Stimulated activated CD4-positive, alpha-beta T cell treated with anti-CD3 and anti-CD28 coated beads, Interleukin-12 subunit alpha, Interleukin-12 subunit beta, amount 100 ng/mL, for 24 hours (primary cell): ENCODE measurements around the gene TBPL1.
"Not testable (repeated sequence)": the region's sequence is repeated elsewhere in the genome, so short reads cannot be mapped to it uniquely, and the experiment has no call there.

Experiments used
- DNase-seq, 2 experiments: peaks; one replicate each; pipeline ENCODE4 v3.0.0-alpha.2; 2020; ENCODE audit warnings: low read depth in 2 of 2

Gene TBPL1

DNA sequence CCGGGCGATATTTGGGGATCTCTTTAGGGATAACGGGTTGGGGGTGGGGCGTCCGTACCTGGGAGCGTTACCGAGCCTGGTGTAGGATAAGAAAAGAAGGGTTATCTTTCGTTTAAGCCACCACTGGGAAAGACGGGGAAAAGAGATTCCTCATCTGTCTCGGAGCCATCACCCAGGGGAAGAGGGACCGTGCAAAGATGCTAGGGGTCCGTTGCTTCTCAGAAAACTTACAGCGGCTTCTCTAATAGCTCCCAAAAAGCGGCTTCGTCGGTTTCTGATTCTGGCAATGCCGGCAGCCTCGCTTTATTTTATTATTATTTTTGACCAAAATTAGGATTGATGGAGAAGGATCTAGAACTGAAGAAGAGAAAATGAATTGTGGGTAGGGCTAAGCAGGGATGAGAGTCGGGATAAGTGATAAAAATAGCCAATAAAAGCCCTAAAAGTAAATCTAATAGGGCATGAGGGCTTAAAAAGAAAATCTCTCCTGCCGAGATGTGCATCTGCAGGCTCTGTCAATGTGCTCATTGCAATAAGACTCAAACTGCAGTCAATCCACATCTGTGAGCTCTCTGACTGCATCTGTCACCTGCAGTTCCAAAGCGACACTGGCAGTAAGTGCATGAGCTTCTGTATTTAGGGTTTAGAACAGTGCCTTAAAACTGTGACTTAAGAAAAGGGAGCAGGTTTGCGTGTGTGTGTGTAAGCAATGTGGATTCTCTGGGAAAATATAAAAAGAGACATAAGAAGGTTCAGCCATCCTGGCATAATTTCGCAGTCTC, 801 bp downstream of the TBPL1 start:
- no peak for DNase-seq

DNA sequence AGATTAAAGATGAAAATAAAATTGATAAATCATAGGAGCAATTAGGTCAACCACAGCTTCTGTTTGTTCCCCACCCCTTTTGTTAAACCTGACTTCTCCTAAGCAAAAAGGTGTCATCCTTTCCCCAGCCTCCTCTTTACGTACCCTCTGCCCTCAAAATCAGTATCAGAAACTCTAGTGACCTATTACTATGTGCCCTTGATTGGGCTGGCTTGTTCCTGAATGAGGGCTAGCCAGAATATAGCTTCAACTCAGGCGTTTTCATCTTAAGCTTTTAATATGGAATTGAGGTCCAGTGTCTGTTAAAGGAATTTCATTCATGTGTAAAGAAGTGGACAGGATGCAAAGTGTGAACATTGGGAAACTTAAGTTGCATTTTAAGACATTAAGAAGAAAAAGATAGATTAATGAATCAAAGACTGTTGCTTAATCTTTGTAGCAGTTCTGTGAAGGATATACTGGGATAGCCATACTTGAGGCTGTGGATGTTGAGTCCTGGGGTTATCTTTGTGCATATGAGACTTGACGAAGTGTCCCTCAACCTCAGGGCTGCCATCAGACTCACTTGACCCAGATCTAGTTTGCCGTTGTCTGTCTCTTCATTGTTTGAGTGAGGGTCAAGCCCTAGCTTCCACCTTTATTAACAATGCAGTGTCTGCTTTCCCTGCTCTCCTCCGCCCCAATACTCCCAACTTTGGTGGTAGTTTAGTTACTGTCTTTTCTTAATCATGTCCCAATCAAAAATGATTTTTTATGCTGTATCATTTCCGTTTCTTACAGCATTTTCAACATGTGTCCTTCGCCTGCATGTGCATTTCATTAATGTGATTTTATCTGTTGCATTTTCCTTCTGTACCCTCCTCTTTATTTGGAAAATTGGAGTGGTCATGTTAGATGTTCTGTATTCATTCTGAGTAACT, 1.9 kb downstream of the TBPL1 start:
- DNase-seq, result no peak

DNA sequence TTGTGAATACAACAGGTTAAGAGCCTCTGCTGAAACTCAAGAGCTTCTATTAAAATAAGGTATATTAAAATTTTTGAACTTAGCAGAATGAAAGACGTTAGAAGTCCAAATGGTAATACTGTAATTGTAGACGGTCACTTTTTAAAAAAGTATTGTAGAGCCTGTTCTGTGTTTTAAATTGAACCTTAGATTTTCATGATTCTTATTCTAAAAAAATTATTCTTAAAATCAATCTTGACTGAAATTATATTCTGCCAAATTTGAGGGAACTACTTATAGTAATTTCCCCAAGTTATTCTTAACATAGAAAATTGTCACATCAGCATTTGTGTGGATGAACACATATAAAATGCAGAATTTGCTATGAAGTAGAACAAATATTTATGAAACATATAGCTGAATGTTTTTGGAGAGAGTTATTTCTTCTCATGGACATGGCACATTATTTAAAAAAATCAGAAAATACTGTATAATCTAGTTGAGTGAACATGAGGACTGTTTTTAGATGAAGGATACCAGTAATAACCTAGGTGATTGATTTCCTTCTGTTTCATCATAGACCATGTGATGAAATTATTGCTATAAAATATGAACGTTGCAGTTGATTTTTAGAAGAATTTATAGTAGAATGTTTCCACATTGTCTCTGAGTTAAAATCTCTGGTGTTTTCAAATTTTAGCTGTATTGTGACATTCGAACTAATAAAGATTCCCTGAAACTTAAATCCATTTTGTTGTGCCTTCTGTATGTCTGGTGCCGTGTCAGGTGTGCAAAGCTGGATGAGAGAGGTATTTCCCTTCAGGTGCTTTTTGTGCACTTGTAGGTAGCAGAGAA, 2.8 kb downstream of the TBPL1 start:
- DNase-seq, result no peak

DNA sequence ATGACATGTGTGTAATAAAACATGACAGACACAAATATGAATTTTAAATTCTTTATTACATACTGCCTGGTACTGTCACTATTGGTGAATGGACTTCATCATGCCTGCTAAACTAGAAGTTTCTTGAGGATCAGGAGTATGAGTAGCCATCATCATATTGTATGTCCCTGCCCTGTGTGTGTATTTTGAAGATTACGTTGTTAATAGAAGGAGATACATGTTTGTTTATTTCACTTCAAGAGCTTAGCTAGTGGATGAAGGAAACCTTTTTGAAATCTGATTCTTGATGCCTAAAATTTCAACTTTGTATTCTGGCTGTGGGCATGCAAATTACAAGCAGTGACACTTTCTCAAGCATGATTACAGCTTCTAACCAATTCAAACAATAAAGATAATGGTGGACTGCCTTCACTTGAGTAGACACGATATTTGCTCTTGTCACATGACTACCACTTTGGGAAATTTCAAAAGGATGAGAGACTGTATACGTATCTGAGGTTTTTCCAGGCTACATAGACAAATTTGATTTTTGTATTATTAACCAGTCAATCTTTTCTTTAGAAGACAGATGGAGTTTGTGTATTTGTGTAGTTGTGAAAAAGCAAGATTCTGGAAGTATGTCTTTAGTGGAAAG, 3.5 kb downstream of the TBPL1 start:
- no peak for DNase-seq

DNA sequence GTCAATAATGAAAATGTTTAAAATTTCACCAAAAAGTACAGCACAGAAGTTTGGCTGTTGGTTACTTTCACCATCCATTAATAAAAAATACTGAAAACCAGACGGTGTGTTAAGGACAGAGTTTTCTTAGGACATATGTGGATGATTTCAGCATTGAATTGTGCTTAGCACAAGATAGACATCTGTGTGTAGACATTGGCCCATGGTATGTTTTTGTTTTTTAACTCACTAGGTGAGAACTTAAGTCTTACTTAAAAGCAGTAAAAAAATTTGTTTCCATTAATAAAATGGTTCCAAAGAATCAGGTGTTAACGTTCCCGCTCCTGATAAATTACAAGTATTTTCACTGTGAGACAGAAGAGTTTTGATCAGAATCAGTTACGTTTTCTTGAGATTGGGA, 4.2 kb downstream of the TBPL1 start:
- DNase-seq, result no peak

DNA sequence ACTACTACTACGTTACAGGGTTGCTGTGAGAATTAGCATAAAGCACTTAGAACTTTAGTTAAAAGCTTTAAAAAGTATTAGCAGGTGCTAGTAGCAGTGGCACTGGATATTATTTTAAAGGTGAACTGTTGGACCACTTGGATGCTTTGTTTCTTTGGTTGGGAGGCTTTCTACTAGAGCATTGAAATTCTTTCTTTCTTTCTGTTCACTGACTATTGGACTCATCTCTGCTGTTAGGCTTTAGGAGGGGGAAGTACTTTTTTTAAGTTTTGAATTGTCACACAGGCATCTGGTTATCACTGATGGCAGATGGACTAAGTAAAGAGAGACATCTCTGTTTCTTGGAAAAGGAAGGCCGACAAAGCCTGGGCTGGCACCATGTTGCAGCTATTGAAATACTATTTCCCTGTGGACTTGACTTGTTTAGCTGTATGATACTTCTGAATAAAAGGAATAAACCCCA, 4.8 kb downstream of the TBPL1 start:
- DNase-seq, result no peak

DNA sequence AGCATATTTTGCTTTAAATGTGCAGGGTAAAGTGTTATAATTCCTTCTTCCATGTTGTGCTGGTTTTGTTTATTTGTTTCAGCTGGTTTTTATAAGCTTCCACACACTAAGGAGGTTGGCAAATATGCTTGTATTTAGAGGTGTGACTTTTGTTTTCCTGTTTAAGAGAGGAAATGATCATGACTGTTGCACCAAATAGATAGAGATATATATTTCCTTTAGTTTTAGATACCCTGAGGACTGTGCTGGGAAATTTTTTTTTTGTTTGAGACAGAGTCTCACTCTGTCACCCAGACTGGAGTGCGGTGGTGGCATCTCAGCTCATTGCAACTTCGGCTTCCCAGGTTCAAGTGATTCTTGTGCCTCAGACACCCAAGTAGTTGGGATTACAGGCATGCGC, 5.8 kb downstream of the TBPL1 start:
- no peak for DNase-seq

DNA sequence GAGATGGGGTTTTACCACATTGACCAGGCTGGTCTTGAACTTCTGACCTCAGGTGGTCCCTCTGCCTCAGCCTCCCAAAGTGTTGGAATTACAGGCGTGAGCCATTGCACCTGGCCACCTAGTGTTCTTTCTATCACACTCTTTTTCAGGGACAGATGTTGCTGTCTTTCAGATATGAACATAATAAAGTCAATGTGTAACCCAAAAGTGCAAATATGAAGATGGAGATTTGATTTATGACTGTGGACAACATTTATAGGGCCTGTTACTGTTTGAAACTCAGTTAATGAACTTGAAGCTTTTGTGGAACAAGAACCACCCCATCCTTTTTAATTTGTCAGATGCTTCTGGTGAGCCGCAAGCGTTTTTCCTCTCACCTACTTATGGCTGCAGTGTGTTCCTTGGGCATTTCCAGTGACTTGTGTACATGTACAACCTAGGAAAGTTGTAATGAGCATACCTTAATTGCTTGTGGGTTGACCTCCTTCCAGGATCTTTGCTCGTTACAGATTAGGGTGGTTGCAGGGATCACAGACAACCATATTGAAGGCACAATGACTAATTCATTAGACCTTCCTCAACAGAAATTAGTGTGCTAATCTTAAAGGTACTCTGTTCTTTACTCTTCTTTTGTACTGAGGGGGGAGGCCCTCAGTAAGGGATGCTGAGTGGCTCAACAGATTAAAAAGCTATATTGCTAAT, 6.8 kb downstream of the TBPL1 start:
- DNase-seq, result no peak

DNA sequence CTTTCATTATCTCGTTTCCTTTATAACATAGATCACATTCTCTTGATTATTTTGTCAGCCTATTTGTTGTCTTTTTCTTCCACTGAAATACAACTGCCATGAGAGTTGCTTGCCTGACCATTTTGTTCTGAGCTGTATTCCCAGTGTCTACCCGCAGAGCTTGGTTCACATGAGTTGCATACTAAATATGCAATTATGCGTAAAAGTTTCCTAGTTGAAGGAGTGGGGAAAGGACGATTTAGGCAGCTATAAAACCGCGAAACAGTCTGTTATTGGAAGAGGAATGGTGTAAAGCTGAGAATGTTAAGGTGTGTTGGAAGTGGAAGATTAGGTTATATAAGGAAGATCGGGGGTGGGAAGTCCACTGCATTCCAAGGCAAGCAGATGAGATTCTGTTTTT, 8.8 kb downstream of the TBPL1 start:
- DNase-seq, result no peak

DNA sequence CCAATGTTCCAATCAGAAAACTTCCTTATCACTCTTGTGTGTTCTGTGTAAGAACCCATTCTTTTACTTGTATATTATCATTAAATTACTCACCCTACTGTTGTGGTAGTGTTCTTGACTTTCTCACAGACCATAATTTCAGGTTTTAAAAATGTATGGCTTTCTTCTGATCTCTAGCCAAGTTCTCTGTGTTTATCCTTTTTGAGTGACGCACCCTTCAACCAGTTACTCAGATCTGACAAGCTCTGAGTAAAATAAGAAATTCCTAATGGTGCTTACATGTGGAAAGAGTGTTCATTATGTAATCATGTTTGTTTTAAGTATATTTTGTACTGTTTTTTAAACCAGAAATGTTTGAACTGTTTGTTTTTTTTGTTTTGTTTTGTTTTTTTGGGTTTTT, 11.0 kb downstream of the TBPL1 start:
- no peak for DNase-seq

DNA sequence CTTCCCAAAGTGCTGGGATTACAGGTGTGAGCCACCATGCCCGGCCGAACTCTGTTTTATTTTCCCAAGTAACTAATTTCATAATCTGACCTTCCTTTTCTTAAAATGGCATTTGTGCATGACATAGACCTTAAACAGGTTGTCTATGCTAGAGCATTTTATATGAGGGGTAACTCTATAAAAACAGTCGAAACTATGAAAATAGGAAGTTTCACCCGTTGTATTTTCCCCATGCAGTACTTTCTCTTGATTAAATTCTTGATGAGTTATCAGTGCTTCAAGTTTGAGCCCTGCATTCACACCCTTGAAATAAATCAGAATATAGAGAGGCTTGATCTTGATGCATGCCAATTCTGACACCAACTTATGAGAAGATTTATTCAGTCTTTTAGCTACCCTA, 11.7 kb downstream of the TBPL1 start:
- no peak for DNase-seq

DNA sequence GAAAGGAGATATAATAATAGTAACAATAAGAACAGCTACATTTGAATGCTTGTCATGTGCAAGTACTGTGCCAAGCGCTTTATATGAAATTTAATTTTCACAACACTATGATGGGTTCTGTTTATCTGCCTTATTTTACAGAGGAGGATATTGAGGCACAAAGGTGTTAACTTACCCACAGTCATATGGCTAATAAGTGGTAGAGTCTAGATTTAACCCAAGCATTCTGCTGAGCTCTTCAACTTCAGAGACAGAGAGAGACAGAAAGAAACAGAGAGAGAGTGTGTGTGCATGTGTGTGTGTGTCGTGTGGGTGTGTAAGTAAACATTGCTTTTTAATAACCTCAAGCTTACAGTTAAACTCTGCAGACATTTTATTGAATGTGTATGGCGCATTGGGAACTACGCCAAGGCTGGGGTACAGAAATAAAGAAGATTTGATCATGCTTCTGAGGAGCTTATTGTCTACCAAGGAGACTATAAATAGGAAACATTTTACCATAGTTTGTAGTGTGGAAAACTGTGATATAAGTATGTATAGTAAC, 12.9 kb downstream of the TBPL1 start:
- DNase-seq, result no peak

DNA sequence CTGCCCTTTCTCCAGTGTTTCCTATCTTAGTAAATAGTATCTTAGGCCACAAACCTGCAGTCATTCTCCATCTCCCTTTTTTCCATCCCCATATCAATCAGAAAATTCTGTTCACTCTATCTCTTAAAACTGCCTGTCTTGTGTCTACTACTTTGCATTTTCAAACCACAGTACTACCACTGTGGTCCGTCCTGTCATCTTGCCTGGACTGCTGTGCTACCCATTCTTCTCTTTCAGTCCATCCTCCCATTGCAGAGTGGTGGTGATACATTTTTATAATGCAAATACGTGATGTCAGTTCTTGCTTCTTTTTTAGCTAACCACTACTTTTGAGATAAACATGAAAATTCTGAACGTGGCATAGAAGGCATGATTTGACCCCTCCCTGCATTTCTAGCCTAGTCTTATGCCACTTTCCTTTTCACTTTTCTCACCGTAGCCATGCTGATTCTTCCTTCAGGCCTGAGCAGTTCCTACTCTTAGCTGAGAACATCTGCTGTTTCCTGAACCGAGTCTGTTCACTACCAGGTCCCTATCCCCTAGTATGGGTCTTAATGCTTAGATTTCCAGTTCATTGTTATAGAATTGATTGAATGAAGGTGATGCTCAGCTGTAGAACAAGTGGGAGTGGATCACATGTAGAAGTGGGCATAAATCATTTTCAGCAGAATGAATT, 13.8 kb downstream of the TBPL1 start:
- DNase-seq, result no peak

DNA sequence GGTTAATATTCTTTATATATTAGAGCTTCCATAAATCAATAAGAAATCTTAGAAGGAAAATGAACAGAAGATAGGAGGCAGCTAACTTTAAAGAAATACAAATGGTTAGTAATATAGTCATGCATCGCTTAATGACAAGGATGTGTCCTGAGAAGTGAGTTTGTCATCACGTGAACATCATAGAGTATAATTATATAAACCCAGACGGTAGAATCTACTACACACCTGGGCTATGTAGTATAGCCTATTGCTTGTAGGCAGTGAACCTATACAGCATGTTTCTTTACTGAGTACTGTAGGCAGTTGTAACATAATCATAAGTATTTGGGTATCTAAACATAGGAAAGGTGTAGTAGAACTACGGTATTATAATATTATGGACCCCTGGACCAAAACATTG, 14.3 kb downstream of the TBPL1 start:
- DNase-seq, result no peak

DNA sequence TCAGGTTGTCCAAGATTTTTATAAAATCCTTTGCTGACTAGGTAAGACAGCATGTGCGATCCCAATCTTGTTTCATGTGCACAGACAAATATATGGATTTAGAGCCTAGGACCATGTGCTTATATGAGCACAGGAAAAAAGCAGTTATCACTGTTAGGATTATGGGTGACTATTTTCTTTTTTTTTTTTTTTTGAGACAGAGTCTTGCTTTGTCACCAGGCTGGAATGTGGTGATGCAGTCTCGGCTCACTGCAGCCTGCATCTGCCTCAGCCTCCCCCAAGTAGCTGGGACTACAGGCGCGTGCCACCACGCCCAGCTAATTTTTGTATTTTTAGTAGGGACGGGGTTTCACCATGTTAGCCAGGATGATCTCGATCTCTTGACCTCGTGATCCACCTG, 14.8 kb downstream of the TBPL1 start:
- DNase-seq, result not testable (repeated sequence)

DNA sequence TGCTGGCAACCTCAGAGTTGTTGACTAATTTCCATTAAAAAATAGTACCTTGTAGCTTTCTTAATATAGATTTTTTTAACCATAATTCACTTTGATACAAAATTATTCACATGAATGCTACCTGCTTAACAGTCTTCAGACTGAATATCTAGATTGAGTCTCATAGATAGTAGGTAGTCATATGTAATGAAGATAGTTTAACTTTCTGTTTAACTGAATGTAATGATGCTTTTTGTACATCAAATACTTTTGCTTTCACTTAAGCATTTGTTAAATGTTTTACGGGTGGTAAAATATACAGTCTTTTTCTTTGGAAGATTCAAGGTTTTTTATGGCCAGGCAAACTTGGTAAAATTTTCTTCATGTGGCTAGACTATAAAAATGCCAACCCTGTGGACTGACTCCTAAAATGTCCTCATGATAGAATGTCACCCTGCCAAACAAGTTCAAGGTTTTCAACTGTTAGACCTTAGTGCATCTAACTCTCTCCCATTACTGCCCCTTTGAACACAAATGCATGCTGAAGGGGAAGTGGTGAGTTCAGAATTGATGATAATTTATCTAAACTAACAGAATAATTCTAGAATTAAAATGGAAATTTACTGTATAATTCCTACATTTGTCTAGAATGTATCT, 16.4 kb downstream of the TBPL1 start:
- no peak for DNase-seq

DNA sequence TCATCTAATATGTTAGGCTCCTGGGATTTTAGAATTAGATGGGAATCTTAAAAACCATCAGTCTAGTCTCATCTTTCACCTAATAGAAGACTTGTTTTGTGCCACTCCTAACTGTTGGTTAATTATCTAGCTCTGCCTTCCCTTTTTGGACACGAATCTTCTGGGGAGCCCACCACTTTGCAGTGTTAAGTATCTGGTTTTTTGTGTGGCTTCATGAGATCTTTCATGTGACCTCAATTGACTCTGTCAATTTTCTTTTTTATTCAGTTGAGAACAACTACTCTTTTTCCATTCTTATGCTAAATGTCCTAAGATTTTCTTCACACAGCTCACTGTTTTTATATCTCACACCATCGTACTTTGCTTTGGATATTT, 16.9 kb downstream of the TBPL1 start:
- DNase-seq, result no peak

DNA sequence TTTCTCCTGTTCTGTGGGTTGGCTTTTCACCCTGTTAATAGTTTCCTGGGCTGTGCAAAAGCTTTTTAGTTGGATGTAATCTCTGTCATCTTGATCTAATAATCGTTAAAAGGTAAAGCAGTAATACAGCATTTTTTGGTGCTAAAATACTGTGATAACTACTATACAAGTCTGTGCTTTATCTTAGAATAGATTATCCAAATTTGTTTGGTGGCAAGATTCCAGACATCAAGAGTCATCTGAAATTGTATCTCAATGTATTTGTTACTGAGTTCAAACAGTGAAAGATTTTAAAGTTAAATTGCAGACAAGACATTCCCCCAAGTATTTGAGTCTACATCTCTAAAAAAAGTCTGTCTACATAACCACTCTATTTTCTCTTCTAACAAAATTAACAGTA, 18.8 kb downstream of the TBPL1 start:
- no peak for DNase-seq

DNA sequence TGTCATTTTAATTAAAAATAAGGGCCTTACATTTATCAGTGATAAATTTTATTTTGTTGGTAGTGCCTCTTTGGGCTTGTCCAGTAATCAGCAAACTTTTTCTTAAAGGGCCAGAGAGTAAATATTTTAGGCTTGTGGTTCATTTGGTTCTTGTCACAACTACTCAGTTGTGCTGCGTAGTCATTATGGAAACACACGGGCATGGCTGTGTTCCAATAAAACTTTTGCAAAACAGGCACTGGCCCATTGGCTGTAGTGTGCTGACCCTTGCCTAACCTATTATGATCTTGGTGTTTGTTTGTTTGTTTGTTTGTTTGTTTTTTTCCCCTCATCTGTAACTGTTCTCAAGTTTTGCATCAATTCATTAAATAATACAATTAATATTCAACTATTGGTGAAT, 19.4 kb downstream of the TBPL1 start:
- DNase-seq, result no peak
